ENCODE results near the gene RREB1. TPM values are rescaled to one million over a fixed set of nuclear protein-coding genes. Genes with fewer than 3 reads are reported as not detected.
A peak's percentile ranks its signal among the peaks of the same experiment; 100 is the strongest.

Gene RREB1
- total RNA-seq, 5 donors from 2014 or later (not counting 1 experiment from before 2014, with no cell fraction given) = 38.1 to 50.1 (median 39.6) TPM

GRCh38 chr6:7239590-7239948 lies 131.8 kb downstream of the RREB1 start:
- Mint-ChIP-seq H3K9me3 (no peaks in the 10 kb centered on the region), H3K27ac (peak overlapping the region in 1 of 2 donors; percentile 8), H3K4me1 (peaks cover 19 to 29% (median 20%) of the 10 kb centered on the region in 3 donors), H3K4me3 (no peak overlapping the region), H3K36me3 (peaks cover 22% of the 10 kb centered on the region), H3K27me3 (no peaks in the 10 kb centered on the region)
- DNase-seq (no peak), ATAC-seq (replicated peaks in 1 of 4) (no peak)
- 95% methylated on average over 5 of the region's 5 CpGs for WGBS (ENCODE audit: insufficient coverage)
- no peak overlapping the region for H3K4me3 ChIP-seq (ENCODE audit: control insufficient read depth in 1 of 2, extremely low read depth in 1 of 2, low read length in 1 of 2)
- POLR2A ChIA-PET = no interaction called here
- peaks cover 4 to 5% of the 10 kb centered on the region in 2 experiments for H3K4me1 ChIP-seq (ENCODE audit: control insufficient read depth in 1 of 2, extremely low read depth in 1 of 2, insufficient read depth in 2 of 2, low read length in 2 of 2)
- no peaks in the 10 kb centered on the region for H3K9me3 ChIP-seq
- no peak overlapping the region for H3K27ac ChIP-seq (ENCODE audit: low read length)
- H3K27me3 ChIP-seq (replicated peaks in 1 of 2; ENCODE audit: control insufficient read depth in 2 of 2, extremely low read depth in 1 of 2, insufficient read depth in 2 of 2, low read length in 1 of 2) = no peaks in the 10 kb centered on the region
- peaks cover 4 to 21% of the 10 kb centered on the region in 2 donors for H3K36me3 ChIP-seq (ENCODE audit: control insufficient read depth in 2 of 2, extremely low read depth in 1 of 2, insufficient read depth in 1 of 2, low read length in 1 of 2)
- CTCF ChIA-PET = interaction anchor here in 1 of 2 donors (0.6 to 1.6 kb wide), 2 partner anchors 515 to 544 kb away, joined by 3 to 6 read pairs; no protein-coding TSS in a partner anchor

GRCh38 chr6:7240351-7240750 lies 132.6 kb downstream of the RREB1 start:
- Mint-ChIP-seq H3K4me1 (peaks cover 19 to 29% (median 20%) of the 10 kb centered on the region in 3 donors), H3K27me3 (no peaks in the 10 kb centered on the region), H3K36me3 (peaks cover 23% of the 10 kb centered on the region), H3K9me3 (no peaks in the 10 kb centered on the region), H3K4me3 (no peak overlapping the region), H3K27ac (no peak overlapping the region)
- H3K4me1 ChIP-seq (ENCODE audit: control insufficient read depth in 1 of 2, extremely low read depth in 1 of 2, insufficient read depth in 2 of 2, low read length in 2 of 2) = peaks cover 4 to 5% of the 10 kb centered on the region in 2 experiments
- ATAC-seq (replicated peaks in 1 of 4) = no peak
- ChIA-PET POLR2A (no interaction called here), CTCF (no interaction called here)
- H3K27ac ChIP-seq (ENCODE audit: low read length) = no peak overlapping the region
- no peaks in the 10 kb centered on the region for H3K27me3 ChIP-seq (replicated peaks in 1 of 2; ENCODE audit: control insufficient read depth in 2 of 2, extremely low read depth in 1 of 2, insufficient read depth in 2 of 2, low read length in 1 of 2)
- H3K9me3 ChIP-seq = no peaks in the 10 kb centered on the region
- no peak overlapping the region for H3K4me3 ChIP-seq (ENCODE audit: control insufficient read depth in 1 of 2, extremely low read depth in 1 of 2, low read length in 1 of 2)
- DNase-seq = no peak
- H3K36me3 ChIP-seq (ENCODE audit: control insufficient read depth in 2 of 2, extremely low read depth in 1 of 2, insufficient read depth in 1 of 2, low read length in 1 of 2) = peaks cover 4 to 17% of the 10 kb centered on the region in 2 donors
- WGBS (ENCODE audit: insufficient coverage) = 98% methylated on average over 8 of the region's 9 CpGs

- H3K27ac ChIP-seq (ENCODE audit: low read length) = no peak overlapping the region
- no peaks in the 10 kb centered on the region for H3K9me3 ChIP-seq
- Mint-ChIP-seq H3K36me3 (peaks cover 19% of the 10 kb centered on the region), H3K4me1 (peaks cover 19 to 22% (median 20%) of the 10 kb centered on the region in 3 donors), H3K4me3 (no peak overlapping the region), H3K9me3 (no peaks in the 10 kb centered on the region), H3K27me3 (no peaks in the 10 kb centered on the region), H3K27ac (no peak overlapping the region)
- ChIA-PET POLR2A (no interaction called here), CTCF (interaction anchor here (0.5 to 1.1 kb wide), 2 partner anchors 428 to 682 kb away, joined by 3 read pairs; no protein-coding TSS in a partner anchor)
- DNase-seq (no peak), ATAC-seq (replicated peaks in 1 of 4) (no peak)
- H3K4me3 ChIP-seq (ENCODE audit: control insufficient read depth in 1 of 2, extremely low read depth in 1 of 2, low read length in 1 of 2) = no peak overlapping the region
- peaks cover 4 to 24% of the 10 kb centered on the region in 2 donors for H3K36me3 ChIP-seq (ENCODE audit: control insufficient read depth in 2 of 2, extremely low read depth in 1 of 2, insufficient read depth in 1 of 2, low read length in 1 of 2)
- peaks cover 4 to 5% of the 10 kb centered on the region in 2 experiments for H3K4me1 ChIP-seq (ENCODE audit: control insufficient read depth in 1 of 2, extremely low read depth in 1 of 2, insufficient read depth in 2 of 2, low read length in 2 of 2)
- WGBS (ENCODE audit: insufficient coverage) = 100% methylated on average over 9 of the region's 10 CpGs
- H3K27me3 ChIP-seq (replicated peaks in 1 of 2; ENCODE audit: control insufficient read depth in 2 of 2, extremely low read depth in 1 of 2, insufficient read depth in 2 of 2, low read length in 1 of 2) = no peaks in the 10 kb centered on the region
Measured at GRCh38 chr6:7241160-7241559, 133.4 kb downstream of the RREB1 start.

- H3K4me1 ChIP-seq (ENCODE audit: control insufficient read depth in 1 of 2, extremely low read depth in 1 of 2, insufficient read depth in 2 of 2, low read length in 2 of 2) = peaks cover 4 to 5% of the 10 kb centered on the region in 2 experiments
- no peak overlapping the region for H3K27ac ChIP-seq (ENCODE audit: low read length)
- DNase-seq = no peak
- 96% methylated on average over 7 of the region's 13 CpGs for WGBS (ENCODE audit: insufficient coverage)
- H3K27me3 ChIP-seq (replicated peaks in 1 of 2; ENCODE audit: control insufficient read depth in 2 of 2, extremely low read depth in 1 of 2, insufficient read depth in 2 of 2, low read length in 1 of 2) = no peaks in the 10 kb centered on the region
- H3K36me3 ChIP-seq (ENCODE audit: control insufficient read depth in 2 of 2, extremely low read depth in 1 of 2, insufficient read depth in 1 of 2, low read length in 1 of 2) = peaks cover 5 to 30% of the 10 kb centered on the region in 2 donors
- ChIA-PET CTCF (interaction anchor here (0.6 to 1.1 kb wide), 2 partner anchors 135 to 683 kb away, joined by 3 read pairs; no protein-coding TSS in a partner anchor), POLR2A (no interaction called here)
- Mint-ChIP-seq H3K36me3 (peaks cover 19% of the 10 kb centered on the region), H3K27me3 (no peaks in the 10 kb centered on the region), H3K4me1 (peaks cover 19 to 20% (median 19%) of the 10 kb centered on the region in 3 donors), H3K4me3 (no peak overlapping the region), H3K9me3 (no peaks in the 10 kb centered on the region), H3K27ac (peak overlapping the region; percentile 28 to 33)
- no peak for ATAC-seq (replicated peaks in 1 of 4)
- H3K9me3 ChIP-seq = no peaks in the 10 kb centered on the region
- no peak overlapping the region for H3K4me3 ChIP-seq (ENCODE audit: control insufficient read depth in 1 of 2, extremely low read depth in 1 of 2, low read length in 1 of 2)
Measured at GRCh38 chr6:7241709-7242645, 134.2 kb downstream of the RREB1 start.

- ATAC-seq (replicated peaks in 1 of 4) = no peak
- no peaks in the 10 kb centered on the region for H3K9me3 ChIP-seq
- peaks cover 19 to 20% (median 19%) of the 10 kb centered on the region in 3 donors for H3K4me1 Mint-ChIP-seq
- no peaks in the 10 kb centered on the region for H3K27me3 Mint-ChIP-seq
- no peaks in the 10 kb centered on the region for H3K9me3 Mint-ChIP-seq
- ChIA-PET CTCF (interaction anchor here (0.5 to 1.7 kb wide), 10 partner anchors 10 to 976 kb away, joined by 3 to 9 read pairs (median 4); partner anchors contain the start of gene RREB1 (in 1 of the 2)), POLR2A (no interaction called here)
- 100% methylated on average over 2 of the region's 4 CpGs for WGBS (ENCODE audit: insufficient coverage)
- no peaks in the 10 kb centered on the region for H3K27me3 ChIP-seq (replicated peaks in 1 of 2; ENCODE audit: control insufficient read depth in 2 of 2, extremely low read depth in 1 of 2, insufficient read depth in 2 of 2, low read length in 1 of 2)
- no peak overlapping the region for H3K27ac ChIP-seq (ENCODE audit: low read length)
- H3K36me3 ChIP-seq (ENCODE audit: control insufficient read depth in 2 of 2, extremely low read depth in 1 of 2, insufficient read depth in 1 of 2, low read length in 1 of 2) = peaks cover 10 to 38% of the 10 kb centered on the region in 2 donors
- no peak overlapping the region for H3K4me3 Mint-ChIP-seq
- peak overlapping the region; percentile 69 to 72 for H3K27ac Mint-ChIP-seq
- H3K4me3 ChIP-seq (ENCODE audit: control insufficient read depth in 1 of 2, extremely low read depth in 1 of 2, low read length in 1 of 2) = no peak overlapping the region
- peaks cover 4 to 5% of the 10 kb centered on the region in 2 experiments for H3K4me1 ChIP-seq (ENCODE audit: control insufficient read depth in 1 of 2, extremely low read depth in 1 of 2, insufficient read depth in 2 of 2, low read length in 2 of 2)
- no peak for DNase-seq
- H3K36me3 Mint-ChIP-seq = peaks cover 20% of the 10 kb centered on the region
Measured at GRCh38 chr6:7242835-7243178, 135.0 kb downstream of the RREB1 start.

GRCh38 chr6:7243179-7243981 lies 135.6 kb downstream of the RREB1 start:
- Mint-ChIP-seq H3K36me3 (peaks cover 26% of the 10 kb centered on the region), H3K27ac (peak overlapping the region; percentile 69 to 72), H3K4me3 (no peak overlapping the region), H3K9me3 (no peaks in the 10 kb centered on the region), H3K4me1 (peaks cover 19 to 20% (median 19%) of the 10 kb centered on the region in 3 donors), H3K27me3 (no peaks in the 10 kb centered on the region)
- CTCF ChIA-PET = interaction anchor here (0.5 to 1.7 kb wide), 24 partner anchors 10 to 975 kb away, joined by 3 to 9 read pairs (median 3); partner anchors contain the start of gene RREB1 (in 1 of the 2)
- Histone ChIP-seq H3K4me1 (ENCODE audit: control insufficient read depth in 1 of 2, extremely low read depth in 1 of 2, insufficient read depth in 2 of 2, low read length in 2 of 2) (peaks cover 4 to 5% of the 10 kb centered on the region in 2 experiments), H3K27me3 (replicated peaks in 1 of 2; ENCODE audit: control insufficient read depth in 2 of 2, extremely low read depth in 1 of 2, insufficient read depth in 2 of 2, low read length in 1 of 2) (no peaks in the 10 kb centered on the region), H3K36me3 (ENCODE audit: control insufficient read depth in 2 of 2, extremely low read depth in 1 of 2, insufficient read depth in 1 of 2, low read length in 1 of 2) (peaks cover 10 to 44% of the 10 kb centered on the region in 2 donors), H3K4me3 (ENCODE audit: control insufficient read depth in 1 of 2, extremely low read depth in 1 of 2, low read length in 1 of 2) (no peak overlapping the region), H3K9me3 (no peaks in the 10 kb centered on the region), H3K27ac (ENCODE audit: low read length) (peak overlapping the region; percentile 23)
- DNase-seq (peak in 25 of 35 experiments; percentile 5 to 75 (median 29)), ATAC-seq (replicated peaks in 1 of 4) (peak; percentile 58 to 75 (median 66))
- POLR2A ChIA-PET = interaction anchor here in 1 of 2 donors (0.5 to 0.7 kb wide), 2 partner anchors 9 to 190 kb away, joined by 6 read pairs; no protein-coding TSS in a partner anchor
- no CpG with 5 or more reads among the region's 7 CpGs for WGBS (ENCODE audit: insufficient coverage)

Measured in T-cell (primary cell).